Neural cell (in vitro differentiated cells): ENCODE measurements around the gene ZFP69B.

Experiments
- CTCF ChIP-seq: fragments of 450-650 bp; IDR thresholded peaks from 2 replicates; pipeline ENCODE4 v1.5.1; 2014; ENCODE audit warnings: antibody characterized with exemption, mild to moderate bottlenecking, moderate library complexity; ENCODE audit not compliant: poor library complexity, severe bottlenecking
- EP300 ChIP-seq: fragments of 450-650 bp; conservative IDR thresholded peaks from 2 replicates; pipeline ENCODE4 v1.6.1; 2014; ENCODE audit warnings: antibody characterized with exemption, mild to moderate bottlenecking, moderate library complexity; ENCODE audit not compliant: poor library complexity, severe bottlenecking
- EZH2 ChIP-seq: fragments of 200-600, 300-800 bp; shearing (Covaris generic), sonication (generic); IDR thresholded peaks from 2 replicates; pipeline ENCODE4 v1.6.1; 2014; ENCODE audit warnings: antibody characterized with exemption, low read length, borderline replicate concordance, mild to moderate bottlenecking; ENCODE audit not compliant: insufficient read depth, poor library complexity, severe bottlenecking
- MXI1 ChIP-seq: fragments of 450-650 bp; conservative IDR thresholded peaks from 2 replicates; pipeline ENCODE4 v1.6.1; 2014; ENCODE audit warnings: antibody characterized with exemption, mild to moderate bottlenecking; ENCODE audit not compliant: poor library complexity, severe bottlenecking
- POLR2AphosphoS5 ChIP-seq: IDR thresholded peaks from 2 replicates; pipeline ENCODE4 v1.6.1; 2012
- RAD21 ChIP-seq: fragments of 450-650 bp; conservative IDR thresholded peaks from 2 replicates; pipeline ENCODE4 v1.6.1; 2014; ENCODE audit warnings: antibody characterized with exemption, mild to moderate bottlenecking, moderate library complexity
- REST ChIP-seq: IDR thresholded peaks from 2 replicates; pipeline ENCODE4 v1.6.1; 2012; ENCODE audit warnings: borderline replicate concordance
- SMC3 ChIP-seq: fragments of 450-650 bp; conservative IDR thresholded peaks from 2 replicates; pipeline ENCODE4 v1.6.1; 2014; ENCODE audit warnings: antibody characterized with exemption, mild to moderate bottlenecking, moderate library complexity; ENCODE audit not compliant: poor library complexity
- TAF1 ChIP-seq: IDR thresholded peaks from 2 replicates; pipeline ENCODE4 v1.6.1; 2012; ENCODE audit warnings: low read depth

DNA sequence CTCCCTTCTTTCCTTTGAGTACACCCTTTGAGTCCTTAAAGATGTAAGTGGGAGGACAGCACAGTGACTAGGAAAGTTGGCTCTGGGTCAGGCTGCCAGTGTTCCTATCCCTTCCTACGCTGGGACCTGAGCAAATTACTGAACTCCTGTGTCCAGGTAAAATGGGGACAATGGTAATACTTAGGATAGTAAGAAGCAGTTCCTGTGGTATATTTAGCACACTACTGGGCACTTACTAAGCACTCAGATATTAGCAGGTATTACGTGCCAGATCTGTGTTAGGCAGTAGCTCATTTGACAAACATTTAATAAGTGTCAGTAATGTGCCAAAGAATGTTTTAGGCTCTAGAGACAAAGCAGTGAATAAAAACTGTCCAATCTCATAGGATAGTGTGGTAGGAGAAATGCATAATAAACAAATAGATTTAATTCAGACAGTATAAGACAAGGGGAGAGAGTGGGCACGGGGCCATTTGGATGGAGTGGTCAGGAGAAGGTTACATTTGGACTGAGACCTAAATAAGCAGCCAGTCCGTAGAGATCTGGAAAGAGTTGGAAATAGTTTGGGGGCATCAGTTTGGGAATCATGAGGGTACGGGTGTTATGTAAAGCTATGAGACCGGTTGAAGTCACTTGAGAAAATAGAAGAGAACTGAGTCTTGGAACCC lies 26.2 kb upstream of the ZFP69B start:
- TF ChIP-seq MXI1 (no peak), EZH2 (no peak), CTCF (no peak), POLR2AphosphoS5 (no peak), EP300 (no peak), TAF1 (no peak), RAD21 (no peak), SMC3 (no peak), REST (no peak)
